ENCODE data around the gene DIRAS1.
"Not testable (repeated sequence)": the region's sequence is repeated elsewhere in the genome, so short reads cannot be mapped to it uniquely, and the experiment has no call there.

The DIRAS1 gene

GRCh38 chr19:2711172-2711874, 9.8 kb downstream of the DIRAS1 start:
- DNase-seq, result no peak

DNA sequence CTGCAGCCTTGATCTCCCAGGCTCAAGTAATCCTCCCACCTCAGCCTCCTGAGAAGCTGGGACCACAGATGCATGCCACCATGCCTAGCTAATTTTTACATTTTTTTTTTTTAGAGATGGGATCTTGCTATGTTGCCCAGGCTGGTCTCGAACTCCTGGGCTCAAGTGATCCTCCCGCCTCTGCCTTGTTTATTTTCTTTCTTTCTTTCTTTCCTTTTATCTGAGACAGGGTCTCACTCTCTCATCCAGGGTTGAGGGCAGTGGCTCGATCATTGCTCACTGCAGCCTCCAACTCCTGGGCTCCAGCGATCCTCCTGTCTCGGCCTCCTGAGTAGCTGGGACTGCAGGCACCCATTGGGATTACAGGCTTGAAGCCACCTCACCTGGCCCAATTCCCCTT, 14.9 kb downstream of the DIRAS1 start:
- DNase-seq, result no peak

DNA sequence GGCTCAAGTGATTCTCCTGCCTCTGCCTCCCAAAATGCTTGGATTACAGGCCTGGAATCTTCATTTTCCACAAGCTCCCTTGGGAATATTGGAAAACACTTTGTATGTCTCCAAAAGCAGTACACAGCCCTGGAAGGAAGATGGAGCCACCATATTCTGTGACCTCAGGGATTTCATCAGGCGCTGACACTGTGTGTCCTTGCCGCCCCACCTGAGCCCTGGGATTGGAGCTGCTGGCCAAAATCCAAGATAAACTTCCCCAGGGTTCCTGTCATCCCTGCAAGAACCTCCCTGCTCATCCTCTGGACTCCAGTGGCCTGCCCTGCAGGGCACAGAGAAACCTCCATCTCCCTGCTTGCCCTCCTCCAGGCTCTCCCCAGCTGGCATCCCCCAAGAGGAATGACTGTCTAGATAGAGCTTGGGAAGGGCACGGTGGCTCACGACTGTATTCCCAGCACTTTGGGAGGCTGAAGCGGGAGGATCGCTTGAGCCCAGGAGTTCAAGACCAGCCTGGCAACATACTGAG, 17.4 kb downstream of the DIRAS1 start:
- no peak for DNase-seq

DNA sequence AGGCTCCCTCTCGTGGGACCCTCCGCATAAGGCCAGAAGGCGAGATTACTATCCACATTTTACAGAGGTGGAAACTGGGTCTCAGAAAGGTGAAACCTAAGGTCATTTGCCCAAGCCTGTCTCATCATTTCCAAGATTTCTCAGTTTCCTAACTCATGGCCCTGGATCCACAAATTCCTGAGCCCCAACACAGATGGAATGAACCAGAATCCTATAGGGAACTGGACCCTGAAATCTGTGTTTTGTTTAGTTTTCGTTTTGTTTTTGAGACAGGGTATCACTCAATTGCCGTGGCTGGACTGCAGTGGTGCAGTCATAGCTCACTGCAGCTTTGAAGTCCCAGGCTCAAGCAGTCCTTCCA, 18.1 kb downstream of the DIRAS1 start:
- no peak for DNase-seq

GRCh38 chr19:2702170-2703076, 18.7 kb downstream of the DIRAS1 start, which contains the start of gene GNG7:
Gene GNG7, minus strand, starts transcription at chr19:2702694. Its CDS starts 182,006 bp downstream, at chr19:2520688.
- peak; percentile 88 to 93 (median 92) for DNase-seq

GRCh38 chr19:2701361-2702169, 19.6 kb downstream of the DIRAS1 start:
- no peak for DNase-seq

DNA sequence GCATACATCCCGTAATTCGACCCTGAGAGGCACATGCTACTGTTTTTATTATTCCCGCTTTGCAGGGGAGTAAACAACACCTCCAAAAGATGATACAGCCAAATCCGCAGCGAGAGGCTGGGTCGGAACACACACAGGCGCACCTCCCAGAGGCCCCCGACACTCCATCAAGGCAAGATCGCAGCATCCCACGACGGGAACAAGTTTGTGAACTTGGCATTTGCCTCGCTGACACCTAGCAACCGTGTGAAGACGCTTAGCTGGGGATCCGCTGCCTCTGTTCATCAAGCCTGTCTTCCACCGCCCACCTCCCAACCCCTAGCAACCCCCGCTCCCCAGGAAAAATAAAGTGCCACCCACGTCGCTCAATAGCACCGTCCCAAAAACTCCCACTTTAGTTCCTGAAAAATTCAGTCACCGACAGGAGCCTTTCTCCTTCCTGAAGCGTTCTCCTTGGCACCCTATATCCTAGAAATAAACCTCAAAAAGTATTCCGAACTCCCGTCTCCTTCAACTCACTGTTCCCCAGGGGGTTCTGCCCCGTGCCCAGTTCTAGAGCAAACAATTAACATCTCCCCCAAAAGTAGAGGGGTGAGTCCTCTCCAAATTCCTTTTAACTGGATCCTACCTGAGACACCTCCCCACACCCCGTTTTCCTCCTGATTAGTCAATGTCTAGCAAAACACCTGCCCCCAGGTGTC, 20.4 kb downstream of the DIRAS1 start:
- no peak for DNase-seq

DNA sequence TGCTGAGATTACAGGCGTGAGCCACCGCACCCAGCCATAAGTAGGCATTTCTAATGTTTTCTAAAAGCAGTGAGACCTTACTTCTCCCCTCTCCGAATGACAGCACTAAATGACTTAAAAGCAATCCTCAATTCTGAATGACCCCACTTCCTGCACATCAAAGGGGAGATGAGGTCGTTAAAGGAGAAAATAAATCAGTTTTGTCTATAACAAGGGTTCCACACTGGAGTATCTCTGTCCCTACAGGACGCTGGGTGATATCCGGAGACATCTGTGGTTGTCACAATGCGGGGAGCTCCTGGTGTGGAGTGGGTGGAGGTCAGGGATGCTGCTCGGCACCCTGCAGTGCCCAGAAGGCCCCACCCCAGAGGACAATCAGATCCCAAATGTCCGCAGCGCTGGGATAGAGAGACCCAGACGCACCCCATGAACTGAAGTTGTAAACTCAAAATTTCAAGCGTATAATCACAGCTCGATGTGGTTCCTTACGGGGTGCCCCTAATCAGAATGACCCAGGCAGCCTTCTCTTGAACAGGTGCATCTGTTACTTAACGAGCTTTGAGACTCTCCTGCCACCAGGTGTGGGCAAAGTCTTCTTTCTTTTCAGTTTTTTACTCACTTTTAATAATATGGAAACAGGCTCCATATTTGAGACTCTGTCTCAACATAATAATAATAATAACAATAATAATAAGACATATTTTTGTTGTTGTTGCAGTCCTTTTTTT, 21.6 kb downstream of the DIRAS1 start:
- DNase-seq, result no peak

- no peak for DNase-seq
Observed at GRCh38 chr19:2694196-2694595, 27.0 kb downstream of the DIRAS1 start.

DNA sequence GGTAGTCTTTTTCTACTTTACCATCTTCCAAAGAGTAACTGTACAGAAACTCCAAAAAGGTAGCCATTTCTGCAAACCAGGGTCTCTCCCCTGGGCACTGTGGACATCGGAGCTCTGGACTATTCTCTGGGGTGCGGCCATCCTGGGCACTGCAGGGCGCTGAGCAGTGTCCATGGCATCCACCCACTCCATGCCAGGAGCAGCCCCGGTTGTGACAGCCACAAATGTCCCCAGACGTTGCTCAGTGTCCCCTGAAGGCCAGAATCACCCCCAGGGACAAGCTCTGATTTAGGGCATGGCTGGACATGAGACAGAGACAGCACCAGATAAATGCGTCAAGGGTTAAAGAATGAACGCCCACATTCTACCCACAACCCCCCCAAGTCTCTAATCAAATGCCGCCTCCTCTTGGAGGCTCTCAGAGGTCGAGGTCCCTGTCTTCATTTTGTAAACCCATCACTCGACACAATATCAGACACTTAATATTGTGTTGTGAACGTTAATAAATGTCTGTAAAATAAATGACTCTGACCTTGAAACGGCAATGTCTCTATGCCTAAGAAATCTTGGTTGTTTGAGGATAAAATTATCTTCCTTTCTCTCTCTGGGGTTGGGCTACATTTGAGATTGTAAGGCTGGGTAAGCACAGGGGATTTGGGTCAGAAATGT, 27.5 kb downstream of the DIRAS1 start:
- no peak for DNase-seq

- no peak for DNase-seq
Observed at GRCh38 chr19:2691951-2692350, 29.2 kb downstream of the DIRAS1 start.

GRCh38 chr19:2690856-2691255, 30.3 kb downstream of the DIRAS1 start:
- no peak for DNase-seq

DNA sequence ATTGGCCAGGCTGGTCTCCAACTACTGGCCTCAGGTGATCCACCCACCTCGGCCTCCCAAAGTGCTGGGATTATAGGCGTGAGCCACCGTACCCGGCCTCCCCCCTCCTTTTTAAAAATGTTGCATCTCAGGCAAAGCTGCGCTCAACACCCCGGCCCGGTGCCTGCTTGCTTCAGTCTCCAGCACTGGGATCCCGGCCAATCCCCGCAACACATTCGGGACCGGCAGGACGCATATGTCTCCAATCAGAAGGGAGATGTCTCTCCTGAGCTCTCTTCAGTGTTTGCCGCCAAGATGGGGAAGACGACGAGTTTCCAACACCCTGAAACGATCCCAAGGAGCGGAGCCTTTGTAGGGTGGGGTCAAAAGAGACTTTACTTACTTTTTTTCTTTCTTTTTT, 34.8 kb downstream of the DIRAS1 start:
- DNase-seq, result no peak

- no peak for DNase-seq
Observed at GRCh38 chr19:2685204-2685704, 35.9 kb downstream of the DIRAS1 start.

DNA sequence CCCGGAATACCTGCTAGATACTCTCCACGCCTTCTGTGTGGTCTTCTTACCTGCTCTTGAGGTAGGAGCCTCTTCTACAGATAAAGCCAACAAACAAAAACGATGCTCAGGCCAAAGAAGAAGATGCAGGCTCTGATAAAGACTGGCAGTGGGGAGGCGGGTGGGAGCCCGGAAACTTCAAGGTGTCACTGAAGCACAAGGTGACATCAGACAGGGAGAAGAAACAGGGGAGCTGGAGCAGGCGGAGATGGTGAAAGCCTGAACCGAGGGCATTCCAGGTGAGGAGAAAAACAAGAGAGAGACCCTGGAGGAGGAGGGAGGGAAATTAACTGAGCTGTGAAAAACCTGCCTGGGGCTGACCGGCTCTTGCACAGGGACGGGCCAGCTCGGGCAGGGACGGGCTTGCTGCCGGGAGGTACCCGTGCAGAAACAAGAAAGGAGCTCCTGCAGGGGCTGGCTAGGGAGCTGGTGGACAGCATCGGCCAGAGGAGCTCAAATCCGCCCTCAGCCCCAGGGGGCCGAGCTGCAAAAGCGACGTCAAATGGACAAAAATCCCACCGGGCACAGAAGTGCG, 37.7 kb downstream of the DIRAS1 start:
- DNase-seq, result no peak

GRCh38 chr19:2680808-2681207, 40.4 kb downstream of the DIRAS1 start:
- DNase-seq, result no peak

- no peak for DNase-seq
Observed at GRCh38 chr19:2679439-2679838, 41.7 kb downstream of the DIRAS1 start.

GRCh38 chr19:2678948-2679347, 42.2 kb downstream of the DIRAS1 start:
- not testable (repeated sequence) for DNase-seq

DNA sequence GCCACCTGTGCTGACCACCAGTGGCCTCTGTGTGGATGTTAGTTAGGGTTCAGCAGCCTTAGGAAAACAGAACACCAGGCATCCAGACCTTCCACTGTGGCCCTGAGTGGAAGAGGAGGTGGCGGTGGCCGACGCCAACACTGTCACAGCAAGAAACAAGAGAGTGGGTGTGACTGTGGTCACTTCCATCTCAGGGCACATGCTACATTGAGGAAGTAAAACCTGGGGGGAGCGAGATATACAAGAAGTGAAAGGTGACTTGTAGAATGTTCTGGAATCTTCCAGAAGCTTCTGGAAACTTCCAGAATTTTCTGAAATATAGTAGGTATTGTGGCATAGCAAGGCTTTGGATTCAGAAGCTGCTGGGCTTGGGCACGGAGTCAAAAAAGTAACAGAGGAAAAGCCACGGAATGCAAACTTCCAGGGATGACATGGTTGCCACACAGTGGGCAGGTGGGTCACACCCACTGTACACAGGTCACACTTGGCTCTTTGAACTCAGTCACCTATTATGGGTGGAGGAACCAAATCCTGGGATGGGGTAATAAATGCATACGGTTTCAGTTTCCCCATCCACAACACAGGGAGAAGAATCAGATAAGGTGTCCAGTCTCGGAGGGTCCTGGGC, 43.0 kb downstream of the DIRAS1 start:
- no peak for DNase-seq

DNA sequence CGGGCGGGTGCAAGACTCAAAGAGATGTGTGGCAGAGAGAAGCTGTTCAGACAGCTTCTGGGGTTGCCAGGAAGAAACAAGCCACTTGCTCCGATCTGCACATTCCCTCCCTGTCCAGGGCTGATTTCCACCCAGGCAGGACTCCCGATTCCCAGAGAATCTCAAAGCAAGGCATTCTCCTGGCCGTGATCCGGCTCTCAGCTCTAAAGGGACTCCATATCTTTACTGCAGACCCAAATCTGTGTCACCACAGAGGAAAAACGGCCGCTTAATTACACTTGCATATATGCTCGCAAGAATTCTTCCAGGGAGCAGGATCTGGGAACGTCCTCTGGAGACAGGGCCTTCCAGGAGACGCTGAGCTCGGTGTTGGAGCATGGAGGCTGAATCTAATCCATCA, 44.3 kb downstream of the DIRAS1 start:
- DNase-seq, result no peak

All from T-helper 2 cell (primary cell).